Fibroblast of lung (primary cell): Measurements from ENCODE around the gene GRAMD4.

ENCODE experiments used
- CTCF ChIP-seq, 2 donors: IDR thresholded peaks in 1 of 2; conservative IDR thresholded peaks in 1 of 2; 1 replicate in 1 of 2; 2 replicates in 1 of 2; pipeline ENCODE4 v1.5.1; 2011 to 2012; ENCODE audit warnings: low read length in 2 of 2, control low read depth in 1 of 2, inconsistent platforms in 1 of 2, low read depth in 1 of 2, mild to moderate bottlenecking in 1 of 2
- EZH2 ChIP-seq: IDR thresholded peaks from 2 replicates; pipeline ENCODE4 v1.5.1; 2012; ENCODE audit warnings: low read length, control low read depth, mild to moderate bottlenecking; ENCODE audit errors: missing control alignments

- TF ChIP-seq CTCF (conservative IDR thresholded peaks at IDR 0.05 in 1 of 2, IDR thresholded peaks at IDR 0.05 in 1 of 2; ENCODE audit: low read depth in 1 of 2, low read length in 2 of 2) (no peak), EZH2 (no peak)
Measured at GRCh38 chr22:46571642-46572250, 48.4 kb upstream of the GRAMD4 start.
